SU-DHL-6 (cell line): ENCODE results near the gene WDR7.

Experiments
- CTCF ChIP-seq: fragments of 200-600 bp; sonication (generic); IDR thresholded peaks from one replicate; pipeline ENCODE4 v1.5.1; 2017; ENCODE audit warnings: antibody characterized with exemption, mild to moderate bottlenecking, low read length, moderate library complexity; ENCODE audit not compliant: insufficient read depth, poor library complexity, severe bottlenecking
- EZH2phosphoT487 ChIP-seq: fragments of 200-600 bp; sonication (generic), shearing (Covaris generic); conservative IDR thresholded peaks from 2 replicates; pipeline ENCODE4 v1.6.1; 2018; ENCODE audit warnings: mild to moderate bottlenecking, antibody characterized with exemption, low read length, moderate library complexity, mixed read lengths

- TF ChIP-seq CTCF (no peak), EZH2phosphoT487 (no peak)
Observed at GRCh38 chr18:56659111-56659510, 8.0 kb downstream of the WDR7 start.
